Natural killer cell (primary cell): ENCODE results near the gene GREB1L. TPM values are rescaled to one million over a fixed set of nuclear protein-coding genes. Genes with fewer than 3 reads are reported as not detected.

Source experiments
- ATAC-seq, 3 donors: fragments of 150-1000 bp in 2 of 3; fragments of 200-7000 bp in 1 of 3; cut with Tn5 transposase; 1 replicate in 1 of 3; 2 replicates in 2 of 3; pipeline ENCODE4 v1.10.0; 2021; ENCODE audit warnings: mild to moderate bottlenecking in 2 of 3, moderate library complexity in 2 of 3
- DNase-seq, 2 donors: peaks; one replicate each; pipeline versions ENCODE4 v3.0.0 to v3.0.0-alpha.2; 2013 to 2021; ENCODE audit warnings: mixed read lengths in 1 of 2
- H3K27ac ChIP-seq: one replicate; pipeline ENCODE4 v1.5.1; 2013; ENCODE audit warnings: mild to moderate bottlenecking, low read length
- H3K27me3 ChIP-seq: one replicate; pipeline ENCODE4 v1.6.1; 2013; ENCODE audit warnings: low read length; ENCODE audit not compliant: control insufficient read depth, insufficient read depth
- H3K36me3 ChIP-seq: one replicate; pipeline ENCODE4 v1.6.1; 2013; ENCODE audit warnings: low read length; ENCODE audit not compliant: control insufficient read depth, insufficient read depth
- H3K4me1 ChIP-seq: one replicate; pipeline ENCODE4 v1.6.1; 2013; ENCODE audit warnings: low read length; ENCODE audit not compliant: control insufficient read depth, insufficient read depth
- H3K4me3 ChIP-seq: one replicate; pipeline ENCODE4 v1.5.1; 2013; ENCODE audit warnings: low read length
- H3K9me3 ChIP-seq: one replicate; pipeline ENCODE4 v1.6.1; 2013; ENCODE audit warnings: low read length; ENCODE audit not compliant: control insufficient read depth, insufficient read depth
- H3K27ac Mint-ChIP-seq, 2 donors: one replicate each; pipeline ENCODE4 v1.8.0; 2022; ENCODE audit warnings: mild to moderate bottlenecking in 2 of 2, mixed read lengths in 2 of 2, moderate library complexity in 1 of 2
- H3K27me3 Mint-ChIP-seq, 2 donors: one replicate each; pipeline ENCODE4 v1.8.0; 2022; ENCODE audit warnings: low read depth in 2 of 2, mixed read lengths in 2 of 2
- H3K36me3 Mint-ChIP-seq: one replicate; pipeline ENCODE4 v1.8.0; 2022; ENCODE audit warnings: mixed read lengths
- H3K4me1 Mint-ChIP-seq, 2 donors: one replicate each; pipeline ENCODE4 v1.8.0; 2022; ENCODE audit warnings: mixed read lengths in 2 of 2
- H3K4me3 Mint-ChIP-seq: one replicate; pipeline ENCODE4 v1.8.0; 2022; ENCODE audit warnings: mild to moderate bottlenecking, moderate library complexity, mixed read lengths
- H3K9me3 Mint-ChIP-seq, 2 donors: one replicate each; pipeline ENCODE4 v1.8.0; 2022; ENCODE audit warnings: mixed read lengths in 2 of 2
- WGBS: methylation state at CpG from one replicate; pipeline ENCODE4 v1.1.7; 2013; ENCODE audit warnings: missing lambda C conversion rate; ENCODE audit not compliant: insufficient coverage; 5-methylcytosine and 5-hydroxymethylcytosine counted together
- intact Hi-C: fragments of 100-400 bp; cut with micrococcal nuclease; formaldehyde crosslinking; loops from one replicate; pipeline ENCODE4 v1.14.2; 2022
- total RNA-seq, 4 donors: library from RNA; stranded (reverse); fragments of 120-200 nt in 1 of 4; gene quantifications; one replicate each; pipeline versions ENCODE4 v1.2.3 to v1.2.4, GENCODE V29; 2013 to 2022
- TF ChIP-seq, protein P1 (sequence below): fragments of 200-600 bp; IDR thresholded peaks from one replicate; pipeline ENCODE4 v1.8.0; 2022; ENCODE audit warnings: antibody characterized with exemption

Gene GREB1L
- total RNA-seq, 3 donors from 2014 or later (not counting 1 experiment from before 2014, with no cell fraction given) = not detected

DNA sequence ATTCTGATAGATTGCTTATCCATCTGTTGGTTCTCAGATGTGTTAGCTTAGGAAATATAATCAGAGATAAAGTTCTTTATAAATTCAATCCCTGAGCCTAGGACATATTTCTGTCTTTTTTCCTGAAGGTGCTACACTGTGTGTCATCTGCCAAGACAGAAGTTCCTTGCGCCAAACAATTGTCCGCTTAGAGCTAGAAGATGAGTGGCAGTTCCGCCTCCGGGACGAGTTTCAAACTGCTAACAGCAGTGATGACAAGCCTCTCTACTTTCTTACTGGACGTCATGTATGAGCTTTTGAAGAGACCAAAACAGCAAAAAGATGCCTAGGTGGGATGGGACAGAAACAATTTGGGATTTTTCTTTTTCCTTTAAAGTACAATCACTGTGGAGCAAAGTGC lies 280.5 kb downstream of the GREB1L start:
- no peaks in the 10 kb centered on the region for H3K9me3 Mint-ChIP-seq
- H3K4me1 ChIP-seq = no peaks in the 10 kb centered on the region
- WGBS = 97% methylated on average over 6 of the region's 6 CpGs
- ATAC-seq (no peak), DNase-seq (no peak)
- H3K4me1 Mint-ChIP-seq = peaks cover 0 to 7% of the 10 kb centered on the region in 2 donors
- H3K27ac Mint-ChIP-seq = peak overlapping the region in 1 of 2 donors; percentile 38
- H3K4me3 Mint-ChIP-seq = no peak overlapping the region
- no peaks in the 10 kb centered on the region for H3K27me3 ChIP-seq
- peaks cover 25% of the 10 kb centered on the region for H3K36me3 ChIP-seq
- intact Hi-C loops = no loop called here
- H3K9me3 ChIP-seq = no peaks in the 10 kb centered on the region
- H3K36me3 Mint-ChIP-seq = peaks cover 9% of the 10 kb centered on the region
- H3K27me3 Mint-ChIP-seq = no peaks in the 10 kb centered on the region
- TF ChIP-seq, protein P1, sequence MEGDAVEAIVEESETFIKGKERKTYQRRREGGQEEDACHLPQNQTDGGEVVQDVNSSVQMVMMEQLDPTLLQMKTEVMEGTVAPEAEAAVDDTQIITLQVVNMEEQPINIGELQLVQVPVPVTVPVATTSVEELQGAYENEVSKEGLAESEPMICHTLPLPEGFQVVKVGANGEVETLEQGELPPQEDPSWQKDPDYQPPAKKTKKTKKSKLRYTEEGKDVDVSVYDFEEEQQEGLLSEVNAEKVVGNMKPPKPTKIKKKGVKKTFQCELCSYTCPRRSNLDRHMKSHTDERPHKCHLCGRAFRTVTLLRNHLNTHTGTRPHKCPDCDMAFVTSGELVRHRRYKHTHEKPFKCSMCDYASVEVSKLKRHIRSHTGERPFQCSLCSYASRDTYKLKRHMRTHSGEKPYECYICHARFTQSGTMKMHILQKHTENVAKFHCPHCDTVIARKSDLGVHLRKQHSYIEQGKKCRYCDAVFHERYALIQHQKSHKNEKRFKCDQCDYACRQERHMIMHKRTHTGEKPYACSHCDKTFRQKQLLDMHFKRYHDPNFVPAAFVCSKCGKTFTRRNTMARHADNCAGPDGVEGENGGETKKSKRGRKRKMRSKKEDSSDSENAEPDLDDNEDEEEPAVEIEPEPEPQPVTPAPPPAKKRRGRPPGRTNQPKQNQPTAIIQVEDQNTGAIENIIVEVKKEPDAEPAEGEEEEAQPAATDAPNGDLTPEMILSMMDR = no peak
- H3K27ac ChIP-seq = no peak overlapping the region
- no peak overlapping the region for H3K4me3 ChIP-seq

DNA sequence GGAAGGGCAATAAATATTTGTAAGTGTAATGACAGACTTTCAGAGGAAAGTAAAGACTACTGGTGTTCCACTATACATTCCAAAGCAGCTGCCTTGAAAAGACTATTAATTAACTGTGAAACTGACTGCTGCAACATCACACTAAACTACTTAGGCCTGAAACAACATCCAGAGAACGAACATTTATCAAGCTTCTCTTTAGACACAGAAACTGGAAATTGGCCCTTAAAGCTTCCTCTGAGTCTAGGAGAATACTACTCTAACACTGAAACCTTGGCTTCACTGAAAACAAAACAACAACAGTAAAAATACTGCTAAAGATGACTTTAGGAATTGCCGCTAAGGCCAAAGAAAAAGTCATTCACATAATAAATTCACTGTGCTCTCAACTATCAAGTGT lies 283.9 kb downstream of the GREB1L start:
- H3K27ac Mint-ChIP-seq = no peak overlapping the region
- Histone ChIP-seq H3K27ac (no peak overlapping the region), H3K27me3 (no peaks in the 10 kb centered on the region), H3K4me3 (no peak overlapping the region), H3K9me3 (no peaks in the 10 kb centered on the region), H3K36me3 (peaks cover 42% of the 10 kb centered on the region), H3K4me1 (no peaks in the 10 kb centered on the region)
- H3K4me3 Mint-ChIP-seq = no peak overlapping the region
- DNase-seq = no peak
- H3K9me3 Mint-ChIP-seq = no peaks in the 10 kb centered on the region
- peaks cover 11% of the 10 kb centered on the region for H3K36me3 Mint-ChIP-seq
- intact Hi-C loops = no loop called here
- ATAC-seq = no peak
- H3K27me3 Mint-ChIP-seq = no peaks in the 10 kb centered on the region
- TF ChIP-seq, protein P1 = no peak
- H3K4me1 Mint-ChIP-seq = peaks cover 0 to 9% of the 10 kb centered on the region in 2 donors
- WGBS = 100% methylated on average over 1 of the region's 2 CpGs

DNA sequence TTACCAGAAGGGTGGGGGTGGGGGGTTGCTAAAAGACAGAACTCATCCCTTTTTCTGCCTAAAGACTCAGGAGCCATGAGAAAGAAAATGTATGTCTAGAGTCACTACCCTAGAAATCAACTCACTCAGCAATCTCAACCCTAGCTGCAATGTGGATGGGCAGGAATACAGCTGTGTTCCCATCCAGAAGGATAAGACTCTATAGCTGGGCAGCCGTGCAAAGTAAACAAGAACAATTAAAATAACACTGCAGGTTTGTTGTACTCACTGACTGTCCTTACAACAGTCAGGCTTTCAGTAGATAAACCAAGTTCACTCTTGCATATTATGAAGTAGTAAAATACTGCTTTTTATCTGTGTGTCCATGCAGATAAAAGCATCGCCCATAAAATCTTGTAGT lies 284.4 kb downstream of the GREB1L start:
- ATAC-seq (no peak), DNase-seq (no peak)
- no peak overlapping the region for H3K4me3 Mint-ChIP-seq
- no peaks in the 10 kb centered on the region for H3K9me3 ChIP-seq
- peaks cover 0 to 9% of the 10 kb centered on the region in 2 donors for H3K4me1 Mint-ChIP-seq
- H3K4me1 ChIP-seq = no peaks in the 10 kb centered on the region
- no peaks in the 10 kb centered on the region for H3K9me3 Mint-ChIP-seq
- no peaks in the 10 kb centered on the region for H3K27me3 Mint-ChIP-seq
- H3K36me3 ChIP-seq = peaks cover 42% of the 10 kb centered on the region
- TF ChIP-seq, protein P1 = no peak
- WGBS = 100% methylated on average over 2 of the region's 2 CpGs
- no peak overlapping the region for H3K27ac Mint-ChIP-seq
- H3K27ac ChIP-seq = no peak overlapping the region
- H3K36me3 Mint-ChIP-seq = peaks cover 11% of the 10 kb centered on the region
- no peaks in the 10 kb centered on the region for H3K27me3 ChIP-seq
- intact Hi-C loops = no loop called here
- H3K4me3 ChIP-seq = no peak overlapping the region

DNA sequence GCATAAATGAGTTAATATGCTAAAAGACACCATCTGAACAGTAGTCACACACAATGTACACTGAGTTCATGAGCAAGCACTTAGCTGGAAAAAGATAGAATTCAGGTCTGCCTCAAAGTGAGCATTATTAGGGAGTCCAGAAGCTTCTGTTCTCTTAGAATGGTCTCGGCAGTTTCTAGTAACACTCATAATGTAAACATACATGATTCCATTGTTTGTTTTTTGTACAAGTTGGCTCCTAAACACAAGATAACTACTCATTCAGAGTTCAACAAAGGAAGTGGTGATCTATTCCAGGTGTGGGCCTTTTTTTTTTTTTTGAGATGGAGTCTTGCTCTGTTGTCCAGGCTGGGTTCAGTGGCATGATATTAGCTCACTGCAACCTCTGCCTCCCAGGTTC lies 292.3 kb downstream of the GREB1L start:
- Mint-ChIP-seq H3K27me3 (no peaks in the 10 kb centered on the region), H3K4me3 (no peak overlapping the region), H3K36me3 (peaks cover 7% of the 10 kb centered on the region), H3K27ac (no peak overlapping the region), H3K9me3 (no peaks in the 10 kb centered on the region), H3K4me1 (no peaks in the 10 kb centered on the region)
- Histone ChIP-seq H3K9me3 (no peaks in the 10 kb centered on the region), H3K4me3 (no peak overlapping the region), H3K4me1 (no peaks in the 10 kb centered on the region), H3K27me3 (no peaks in the 10 kb centered on the region), H3K36me3 (peaks cover 51% of the 10 kb centered on the region), H3K27ac (no peak overlapping the region)
- WGBS = 100% methylated on average over 1 of the region's 1 CpG
- DNase-seq = no peak
- ATAC-seq = no peak
- intact Hi-C loops = no loop called here
- TF ChIP-seq, protein P1 = no peak
